ENCODE results near the gene ZP3. TPM values are rescaled to one million over a fixed set of nuclear protein-coding genes. Genes with fewer than 3 reads are reported as not detected.
"Not testable (repeated sequence)": the region's sequence is repeated elsewhere in the genome, so short reads cannot be mapped to it uniquely, and the experiment has no call there.

The ZP3 gene
- total and polyA plus RNA-seq, 2 experiments from 2014 or later, result 0.77 to 2.4 TPM

- H3K36me3 ChIP-seq, result no peaks in the 10 kb centered on the region
- no peaks in the 10 kb centered on the region for H3K9me3 ChIP-seq (ENCODE audit: low read depth)
- H3K27ac ChIP-seq, result peak overlapping the region; percentile 15
- TF ChIP-seq CTCF (IDR thresholded peaks at IDR 0.05; ENCODE audit: low read depth, low read length), result no peak
- H3K4me3 ChIP-seq, result peak overlapping the region; percentile 57
- H3K4me1 ChIP-seq (ENCODE audit: low read depth), result no peaks in the 10 kb centered on the region
- DNase-seq (ENCODE audit: low read depth in 1 of 2, low spot score in 1 of 2), result peak; percentile 92 to 94
- H3K27me3 ChIP-seq, result no peaks in the 10 kb centered on the region
Measured at GRCh38 chr7:76393116-76394031, 31.4 kb upstream of the ZP3 start.

- DNase-seq (ENCODE audit: low read depth in 1 of 2, low spot score in 1 of 2), result no peak
- no peak overlapping the region for H3K4me3 ChIP-seq
- H3K9me3 ChIP-seq (ENCODE audit: low read depth), result no peaks in the 10 kb centered on the region
- H3K36me3 ChIP-seq, result no peaks in the 10 kb centered on the region
- H3K4me1 ChIP-seq (ENCODE audit: low read depth), result no peaks in the 10 kb centered on the region
- H3K27ac ChIP-seq, result no peak overlapping the region
- H3K27me3 ChIP-seq, result no peaks in the 10 kb centered on the region
- no peak for TF ChIP-seq CTCF (IDR thresholded peaks at IDR 0.05; ENCODE audit: low read depth, low read length)
Measured at GRCh38 chr7:76394957-76395356, 29.8 kb upstream of the ZP3 start.

GRCh38 chr7:76395605-76395964, 29.2 kb upstream of the ZP3 start:
- not testable (repeated sequence) for H3K27me3 ChIP-seq; H3K9me3 ChIP-seq (ENCODE audit: low read depth); H3K36me3 ChIP-seq; H3K4me3 ChIP-seq; DNase-seq (ENCODE audit: low read depth in 1 of 2, low spot score in 1 of 2); H3K4me1 ChIP-seq (ENCODE audit: low read depth); H3K27ac ChIP-seq

GRCh38 chr7:76395965-76396726, 28.6 kb upstream of the ZP3 start:
- Histone ChIP-seq H3K9me3 (ENCODE audit: low read depth) (no peaks in the 10 kb centered on the region), H3K27ac (no peak overlapping the region), H3K4me3 (no peak overlapping the region), H3K27me3 (no peaks in the 10 kb centered on the region), H3K4me1 (ENCODE audit: low read depth) (no peaks in the 10 kb centered on the region), H3K36me3 (no peaks in the 10 kb centered on the region)
- no peak for TF ChIP-seq CTCF (IDR thresholded peaks at IDR 0.05; ENCODE audit: low read depth, low read length)
- no peak for DNase-seq (ENCODE audit: low read depth in 1 of 2, low spot score in 1 of 2)

GRCh38 chr7:76396864-76397263, 27.9 kb upstream of the ZP3 start:
- Histone ChIP-seq H3K27me3 (no peaks in the 10 kb centered on the region), H3K4me3 (no peak overlapping the region), H3K4me1 (ENCODE audit: low read depth) (no peaks in the 10 kb centered on the region), H3K27ac (no peak overlapping the region), H3K36me3 (no peaks in the 10 kb centered on the region), H3K9me3 (ENCODE audit: low read depth) (no peaks in the 10 kb centered on the region)
- no peak for DNase-seq (ENCODE audit: low read depth in 1 of 2, low spot score in 1 of 2)
- no peak for TF ChIP-seq CTCF (IDR thresholded peaks at IDR 0.05; ENCODE audit: low read depth, low read length)

All from cardiac muscle cell (in vitro differentiated cells and primary cell).